K562 (cell line): ENCODE results near the gene NUCKS1. TPM values are rescaled to one million over a fixed set of nuclear protein-coding genes. Genes with fewer than 3 reads are reported as not detected.

Experiments
- ARNT ChIP-seq, 2 experiments: fragments of 450-650 bp; IDR thresholded peaks; 2 replicates each; pipeline ENCODE4 v1.6.1; 2016; ENCODE audit warnings: mild to moderate bottlenecking in 1 of 2
- BCOR ChIP-seq: fragments of 450-650 bp; IDR thresholded peaks from 2 replicates; pipeline ENCODE4 v1.6.1; 2016
- C11orf30 ChIP-seq: fragments of 450-650 bp; IDR thresholded peaks from 2 replicates; pipeline ENCODE4 v1.6.1; 2016; ENCODE audit warnings: low read depth, mild to moderate bottlenecking
- CBX1 ChIP-seq: sonication (generic); IDR thresholded peaks from 2 replicates; pipeline ENCODE4 v1.6.1; 2016; ENCODE audit warnings: antibody characterized with exemption, low read depth, mild to moderate bottlenecking
- CC2D1A ChIP-seq: fragments of 450-650 bp; IDR thresholded peaks from 2 replicates; pipeline ENCODE4 v1.6.1; 2017; ENCODE audit warnings: mild to moderate bottlenecking
- CEBPB ChIP-seq: fragments of 450-650 bp; IDR thresholded peaks from 2 replicates; pipeline ENCODE4 v1.6.1; 2016; ENCODE audit warnings: missing genetic modification characterization, missing compliant biosample characterization
- CREB1 ChIP-seq, 2 experiments: sonication (generic) in 1 of 2; formaldehyde crosslinking in 1 of 2; IDR thresholded peaks; 2 replicates each; pipeline versions ENCODE4 v1.6.1 to v1.8.0; 2012 to 2022; ENCODE audit warnings: inconsistent platforms in 1 of 2, mild to moderate bottlenecking in 1 of 2, missing genetic modification reagents in 1 of 2, moderate library complexity in 1 of 2
- EGR1 ChIP-seq: fragments of 450-650 bp; conservative IDR thresholded peaks from 2 replicates; pipeline ENCODE4 v1.6.1; 2017; ENCODE audit warnings: mild to moderate bottlenecking
- ELF4 ChIP-seq: fragments of 450-650 bp; formaldehyde crosslinking; IDR thresholded peaks from 2 replicates; pipeline ENCODE4 v1.4.0; 2022; ENCODE audit warnings: missing genetic modification characterization
- ERF ChIP-seq: fragments of 450-650 bp; formaldehyde crosslinking; IDR thresholded peaks from 2 replicates; pipeline ENCODE4 v1.4.0; 2020; ENCODE audit warnings: mild to moderate bottlenecking, mixed read lengths
- GATAD2A ChIP-seq: fragments of 450-650 bp; IDR thresholded peaks from 2 replicates; pipeline ENCODE4 v1.6.1; 2017
- HDAC1 ChIP-seq, 2 experiments: fragments of 450-650 bp; IDR thresholded peaks; 2 replicates each; pipeline ENCODE4 v1.6.1; 2016 to 2017; ENCODE audit warnings: inconsistent platforms in 1 of 2, mild to moderate bottlenecking in 1 of 2, moderate library complexity in 1 of 2
- MITF ChIP-seq: IDR thresholded peaks from 2 replicates; pipeline ENCODE4 v1.6.1; 2014; ENCODE audit warnings: antibody characterized with exemption
- NCOR1 ChIP-seq: fragments of 450-650 bp; IDR thresholded peaks from 2 replicates; pipeline ENCODE4 v1.6.1; 2016; ENCODE audit warnings: mild to moderate bottlenecking, moderate library complexity
- PTTG1 ChIP-seq: fragments of 450-650 bp; IDR thresholded peaks from 2 replicates; pipeline ENCODE4 v1.6.1; 2016; ENCODE audit warnings: low read depth, mild to moderate bottlenecking, missing genetic modification characterization, missing compliant biosample characterization
- RHOXF2B ChIP-seq: fragments of 250-450 bp; sonication (Bioruptor Pico); conservative IDR thresholded peaks from 2 replicates; pipeline ENCODE4 v1.5.1; 2021
- SNRNP70 ChIP-seq: fragments of 200-400 bp; formaldehyde crosslinking; optimal IDR thresholded peaks from 2 replicates; pipeline ENCODE3; 2017; ENCODE audit warnings: low read depth, low read length
- TBL1XR1 ChIP-seq, 2 experiments: IDR thresholded peaks; 2 replicates each; pipeline ENCODE4 v1.6.1; 2012; ENCODE audit warnings: improper control_type of control experiment in 2 of 2, low read length in 2 of 2, mild to moderate bottlenecking in 1 of 2
- ZNF124 ChIP-seq: sonication (generic); formaldehyde crosslinking; IDR thresholded peaks from 2 replicates; pipeline ENCODE4 v1.8.1; 2022; ENCODE audit warnings: missing genetic modification reagents
- ZNF140 ChIP-seq: fragments of 250-450 bp; sonication (Bioruptor Pico); IDR thresholded peaks from 2 replicates; pipeline ENCODE4 v1.8.0; 2021; ENCODE audit warnings: moderate library complexity, mild to moderate bottlenecking, inconsistent platforms
- ZNF561 ChIP-seq: fragments of 450-650 bp; formaldehyde crosslinking; conservative IDR thresholded peaks from 2 replicates; pipeline ENCODE4 v1.4.0; 2020; ENCODE audit warnings: mild to moderate bottlenecking, moderate library complexity
- ZNF707 ChIP-seq: fragments of 250-450 bp; sonication (Bioruptor Pico); conservative IDR thresholded peaks from 2 replicates; pipeline ENCODE4 v1.8.0; 2022; ENCODE audit warnings: inconsistent platforms, mild to moderate bottlenecking, moderate library complexity
- ZNF79 ChIP-seq: fragments of 250-450 bp; sonication (Bioruptor Pico); IDR thresholded peaks from 2 replicates; pipeline ENCODE4 v1.4.0; 2020; ENCODE audit warnings: low read depth, mild to moderate bottlenecking, moderate library complexity
- polyA plus RNA-seq, 8 experiments: library from polyadenylated mRNA; depleted of rRNA in 4 of 8; stranded (reverse) in 5 of 8; unstranded in 3 of 8; fragments of >200 nt; fragmentation: Nextera tagmentation in 2 of 8; fragmentation: Illumina TruSeq in 1 of 8; extraction: Ambion mirVana in 2 of 8; extraction: Trizol in 1 of 8; gene quantifications; 2 replicates each; pipeline versions ENCODE4 v1.2.1 to v1.2.3, GENCODE V29; 2011 to 2014; ENCODE audit warnings: inconsistent platforms in 1 of 8, missing spikeins in 1 of 8
- total RNA-seq, 7 experiments: library from RNA; depleted of rRNA in 6 of 7; stranded (reverse); fragments of >200 nt in 6 of 7; fragmentation: Illumina TruSeq in 2 of 7; extraction: Trizol in 2 of 7; gene quantifications; 2 replicates each; pipeline versions ENCODE4 v1.2.1 to v1.2.3, GENCODE V29; 2011 to 2021; ENCODE audit warnings: low replicate concordance in 1 of 7
- TF ChIP-seq, protein P1 (sequence below): fragments of 450-650 bp; formaldehyde crosslinking; IDR thresholded peaks from 2 replicates; pipeline ENCODE4 v1.4.0; 2020; ENCODE audit warnings: mild to moderate bottlenecking, mixed read lengths
- TF ChIP-seq, protein P2 (sequence below): IDR thresholded peaks from 2 replicates; pipeline ENCODE4 v1.6.1; 2011; ENCODE audit not compliant: insufficient read length; ENCODE audit errors: extremely low read depth
- TF ChIP-seq, protein P3 (sequence below): sonication (generic); formaldehyde crosslinking; IDR thresholded peaks from 2 replicates; pipeline ENCODE4 v1.8.0; 2022; ENCODE audit warnings: missing genetic modification reagents, mild to moderate bottlenecking, borderline replicate concordance

NUCKS1 gene
- total and polyA plus RNA-seq, 9 of the 15 experiments (the other 6 are each of a cell fraction or from before 2014, with no cell fraction given), result 66.7 to 244 (median 149) TPM

DNA sequence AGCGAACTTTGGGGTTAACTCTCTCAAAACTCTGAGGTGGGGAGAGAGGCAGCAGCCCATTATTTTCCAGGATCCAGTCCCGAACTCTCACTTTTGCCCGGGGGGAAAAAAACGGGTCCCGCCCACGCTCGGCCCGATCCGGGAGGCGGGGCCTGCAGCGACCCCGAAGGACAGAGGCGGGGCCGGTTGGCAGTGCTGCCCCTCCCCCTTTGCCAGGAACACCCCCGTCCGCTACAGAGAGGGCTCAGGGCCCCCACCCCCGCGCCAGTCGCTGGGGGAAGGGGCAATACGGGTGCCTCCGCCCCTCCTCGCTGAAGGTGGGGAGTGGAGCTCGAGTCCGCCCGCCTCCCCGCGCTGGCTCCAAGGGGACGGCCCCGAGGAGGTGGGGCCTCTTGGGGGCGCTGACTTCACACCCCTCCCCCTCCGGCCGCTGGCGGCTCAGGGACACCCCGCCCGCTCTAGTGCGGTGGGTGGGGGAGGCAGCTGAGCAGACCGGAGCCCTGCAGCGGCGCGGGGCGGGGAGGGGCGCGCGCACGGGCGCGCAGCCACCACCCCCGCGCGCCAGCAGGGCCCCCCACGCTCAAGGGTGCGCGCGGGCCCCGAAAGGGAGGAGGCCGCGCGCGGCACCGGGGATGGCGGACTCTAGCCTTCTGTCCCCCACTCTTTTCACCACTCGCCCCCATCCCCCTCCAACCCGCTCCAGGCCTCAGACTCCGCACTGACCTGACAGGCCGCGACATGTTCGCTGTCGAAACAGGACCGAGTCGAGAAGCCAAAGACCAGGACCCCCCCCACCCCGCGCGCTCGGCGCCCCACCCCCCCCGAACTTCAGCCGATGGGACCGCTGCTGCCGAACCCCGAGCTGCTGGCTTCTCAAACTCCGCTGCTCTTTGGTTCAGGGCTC, 496 bp downstream of the NUCKS1 start (continued):
- TF ChIP-seq GATAD2A, result no peak
- no peak for TF ChIP-seq C11orf30
- TF ChIP-seq BCOR, result no peak; the same call in 1 of the 2 replicates
- TF ChIP-seq NCOR1, result peak; percentile 51; the same call in 1 of the 2 replicates
- TF ChIP-seq, protein P1, sequence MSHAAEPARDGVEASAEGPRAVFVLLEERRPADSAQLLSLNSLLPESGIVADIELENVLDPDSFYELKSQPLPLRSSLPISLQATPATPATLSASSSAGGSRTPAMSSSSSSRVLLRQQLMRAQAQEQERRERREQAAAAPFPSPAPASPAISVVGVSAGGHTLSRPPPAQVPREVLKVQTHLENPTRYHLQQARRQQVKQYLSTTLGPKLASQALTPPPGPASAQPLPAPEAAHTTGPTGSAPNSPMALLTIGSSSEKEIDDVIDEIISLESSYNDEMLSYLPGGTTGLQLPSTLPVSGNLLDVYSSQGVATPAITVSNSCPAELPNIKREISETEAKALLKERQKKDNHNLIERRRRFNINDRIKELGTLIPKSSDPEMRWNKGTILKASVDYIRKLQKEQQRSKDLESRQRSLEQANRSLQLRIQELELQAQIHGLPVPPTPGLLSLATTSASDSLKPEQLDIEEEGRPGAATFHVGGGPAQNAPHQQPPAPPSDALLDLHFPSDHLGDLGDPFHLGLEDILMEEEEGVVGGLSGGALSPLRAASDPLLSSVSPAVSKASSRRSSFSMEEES (CRISPR knock-in tag), result no peak
- TF ChIP-seq SNRNP70, result peak; percentile 19
- TF ChIP-seq ZNF124 (CRISPR knock-in tag), result no peak
- TF ChIP-seq PTTG1 (tag), result no peak
- 0 out of 2 replicates have a peak, but pooled peaks have one; percentile 32 for TF ChIP-seq CBX1
- TF ChIP-seq RHOXF2B (CRISPR knock-in tag), result no peak
- TF ChIP-seq ERF (CRISPR knock-in tag), result peak; percentile 89
- TF ChIP-seq HDAC1 (IDR thresholded peaks at IDR 0.05), result no peak
- peak in 1 of 2 experiments; percentile 80; a peak in 1 of 4 replicates for TF ChIP-seq ARNT (IDR thresholded peaks at IDR 0.05)
- no peak for TF ChIP-seq CEBPB (tag)
- no peak for TF ChIP-seq CC2D1A
- TF ChIP-seq, protein P2, sequence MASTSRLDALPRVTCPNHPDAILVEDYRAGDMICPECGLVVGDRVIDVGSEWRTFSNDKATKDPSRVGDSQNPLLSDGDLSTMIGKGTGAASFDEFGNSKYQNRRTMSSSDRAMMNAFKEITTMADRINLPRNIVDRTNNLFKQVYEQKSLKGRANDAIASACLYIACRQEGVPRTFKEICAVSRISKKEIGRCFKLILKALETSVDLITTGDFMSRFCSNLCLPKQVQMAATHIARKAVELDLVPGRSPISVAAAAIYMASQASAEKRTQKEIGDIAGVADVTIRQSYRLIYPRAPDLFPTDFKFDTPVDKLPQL, result no peak
- TF ChIP-seq, protein P3, sequence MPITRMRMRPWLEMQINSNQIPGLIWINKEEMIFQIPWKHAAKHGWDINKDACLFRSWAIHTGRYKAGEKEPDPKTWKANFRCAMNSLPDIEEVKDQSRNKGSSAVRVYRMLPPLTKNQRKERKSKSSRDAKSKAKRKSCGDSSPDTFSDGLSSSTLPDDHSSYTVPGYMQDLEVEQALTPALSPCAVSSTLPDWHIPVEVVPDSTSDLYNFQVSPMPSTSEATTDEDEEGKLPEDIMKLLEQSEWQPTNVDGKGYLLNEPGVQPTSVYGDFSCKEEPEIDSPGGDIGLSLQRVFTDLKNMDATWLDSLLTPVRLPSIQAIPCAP, result no peak
- no peak for TF ChIP-seq ZNF561 (CRISPR knock-in tag)
- TF ChIP-seq ZNF707 (CRISPR knock-in tag), result no peak
- peak; percentile 72; the same call in 1 of the 2 replicates for TF ChIP-seq ELF4 (CRISPR knock-in tag)
- peak in 1 of 2 experiments; percentile 44; a peak in 1 of 4 replicates for TF ChIP-seq TBL1XR1 (IDR thresholded peaks at IDR 0.05; ENCODE audit: low read length in 2 of 2)
- TF ChIP-seq ZNF140 (CRISPR knock-in tag), result no peak
- TF ChIP-seq EGR1, result peak; percentile 100
- peak; percentile 64; the same call in 1 of the 2 replicates for TF ChIP-seq ZNF79 (CRISPR knock-in tag)
- TF ChIP-seq MITF, result no peak
- peak; percentile 58 for TF ChIP-seq CREB1 (IDR thresholded peaks at IDR 0.05)
- TF ChIP-seq CREB1 (CRISPR knock-in tag; IDR thresholded peaks at IDR 0.05), result peak; percentile 71
